Stimulated activated CD4-positive, alpha-beta T cell treated with anti-CD3 and anti-CD28 coated beads, Interleukin-4, amount 100 ng/mL, for 24 hours (primary cell): Measurements from ENCODE around the gene NAV2.

Experiments used
- DNase-seq: peaks from one replicate; pipeline ENCODE4 v3.0.0-alpha.2; 2020

Gene NAV2

DNA sequence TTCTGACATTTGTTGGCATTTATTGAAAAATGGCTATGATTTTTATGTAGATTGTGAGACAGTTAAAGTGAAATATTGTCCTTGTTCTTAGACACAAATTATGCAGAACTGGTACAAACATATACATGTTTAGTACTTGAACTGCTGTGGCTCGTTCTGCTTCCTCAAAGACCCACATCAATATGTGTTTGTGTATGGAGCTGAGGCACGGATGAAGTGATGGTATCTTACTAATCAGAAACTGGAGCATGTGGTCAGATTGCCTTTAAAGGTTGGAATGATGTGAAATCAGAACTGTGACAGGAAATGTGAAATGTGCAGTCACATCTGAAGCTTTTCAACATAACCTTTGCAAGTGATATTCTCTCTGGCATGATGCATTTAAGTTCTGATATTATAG lies 130.4 kb downstream of the NAV2 start:
- no peak for DNase-seq

DNA sequence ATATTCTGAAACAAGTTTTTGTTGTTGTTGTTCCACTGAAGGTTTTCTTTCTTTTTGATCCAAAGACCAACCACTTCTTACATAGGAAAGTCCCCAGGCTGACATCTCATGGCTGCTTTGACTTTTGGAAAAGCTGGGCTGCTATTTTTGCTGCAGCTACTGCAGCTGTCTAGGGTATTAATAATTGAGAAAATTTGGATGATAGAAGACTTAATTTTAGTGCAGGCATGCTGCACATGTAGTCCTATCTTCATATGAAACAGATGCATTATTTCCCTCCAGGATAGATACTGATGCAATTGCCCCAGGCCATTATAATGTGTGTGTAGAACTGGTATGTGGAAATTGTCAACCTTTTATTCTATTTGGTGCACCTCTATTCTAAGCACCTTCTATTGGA lies 131.4 kb downstream of the NAV2 start:
- no peak for DNase-seq

GRCh38 chr11:19844806-19845205 lies 132.2 kb downstream of the NAV2 start:
- DNase-seq = no peak

GRCh38 chr11:19845626-19846025 lies 133.0 kb downstream of the NAV2 start:
- no peak for DNase-seq

GRCh38 chr11:19846654-19847305 lies 134.1 kb downstream of the NAV2 start:
- no peak for DNase-seq

- no peak for DNase-seq
These were observed 135.6 kb downstream of the NAV2 start for GRCh38 chr11:19848219-19848618.

- DNase-seq = no peak
These were observed 136.6 kb downstream of the NAV2 start for GRCh38 chr11:19849107-19849789.

GRCh38 chr11:19849947-19850593 lies 137.4 kb downstream of the NAV2 start:
- no peak for DNase-seq

GRCh38 chr11:19852288-19852687 lies 139.7 kb downstream of the NAV2 start:
- DNase-seq = no peak

DNA sequence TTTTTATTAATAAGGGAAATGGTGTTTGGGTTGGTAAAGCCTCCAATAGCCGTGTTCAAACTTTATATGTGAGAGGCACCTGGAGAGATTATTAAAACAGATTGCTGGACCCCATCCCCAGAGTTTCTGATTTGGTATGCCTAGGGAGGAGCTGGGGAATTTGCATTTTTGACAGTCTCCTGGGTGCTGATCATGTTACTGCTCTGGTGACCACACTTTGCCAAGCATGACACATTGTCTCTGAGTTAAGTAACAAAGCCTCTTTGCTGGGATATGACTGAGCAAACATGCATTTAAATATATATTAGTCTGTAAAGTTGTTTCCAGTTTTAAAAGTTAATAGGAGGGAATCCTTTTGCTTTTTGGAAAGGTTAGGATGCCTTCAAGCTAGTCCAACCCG lies 140.4 kb downstream of the NAV2 start:
- no peak for DNase-seq

DNA sequence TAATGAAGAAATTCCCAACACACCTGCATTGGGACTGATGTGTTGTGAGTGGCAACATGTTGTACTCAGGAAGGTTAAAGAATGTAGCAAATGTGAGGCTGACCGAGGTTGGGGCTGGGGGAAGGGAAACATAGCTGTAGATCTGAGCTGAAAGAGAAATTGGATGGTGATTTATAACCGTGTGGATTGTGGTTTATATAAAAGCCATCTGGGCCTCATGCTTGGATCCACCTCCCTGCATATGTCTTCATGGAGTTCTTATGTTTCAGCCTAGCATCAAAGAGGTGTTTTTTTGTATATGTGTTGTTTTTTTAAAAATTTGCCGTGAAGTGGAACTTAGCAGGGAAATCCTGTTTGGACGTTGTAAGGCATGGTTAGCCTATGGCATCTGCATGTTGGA lies 141.3 kb downstream of the NAV2 start:
- no peak for DNase-seq

GRCh38 chr11:19861171-19861570 lies 148.5 kb downstream of the NAV2 start:
- no peak for DNase-seq

- no peak for DNase-seq
These were observed 149.5 kb downstream of the NAV2 start for GRCh38 chr11:19862091-19862490.

- DNase-seq = no peak
These were observed 151.8 kb downstream of the NAV2 start for GRCh38 chr11:19864141-19865140.

DNA sequence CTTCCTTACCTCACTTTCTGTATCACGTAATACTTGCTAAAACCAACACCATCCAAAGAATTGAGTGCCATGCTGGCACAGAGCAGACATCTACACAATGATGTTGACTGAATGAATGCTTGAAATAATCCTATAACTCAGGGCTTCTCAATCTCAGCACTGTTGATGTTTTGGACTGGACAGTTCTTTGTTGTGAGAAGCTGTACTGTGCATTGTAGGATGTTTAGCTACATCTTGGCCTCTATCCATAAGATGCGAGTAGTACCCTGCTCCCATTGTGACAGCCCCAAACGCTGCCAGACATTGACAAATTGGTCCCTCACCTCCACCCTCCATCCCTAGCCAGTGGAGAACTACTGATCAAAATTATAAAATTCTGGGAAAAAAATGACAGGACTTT lies 153.4 kb downstream of the NAV2 start:
- DNase-seq = no peak

GRCh38 chr11:19866521-19866920 lies 153.9 kb downstream of the NAV2 start:
- DNase-seq = no peak

GRCh38 chr11:19867064-19867463 lies 154.4 kb downstream of the NAV2 start:
- DNase-seq = no peak

DNA sequence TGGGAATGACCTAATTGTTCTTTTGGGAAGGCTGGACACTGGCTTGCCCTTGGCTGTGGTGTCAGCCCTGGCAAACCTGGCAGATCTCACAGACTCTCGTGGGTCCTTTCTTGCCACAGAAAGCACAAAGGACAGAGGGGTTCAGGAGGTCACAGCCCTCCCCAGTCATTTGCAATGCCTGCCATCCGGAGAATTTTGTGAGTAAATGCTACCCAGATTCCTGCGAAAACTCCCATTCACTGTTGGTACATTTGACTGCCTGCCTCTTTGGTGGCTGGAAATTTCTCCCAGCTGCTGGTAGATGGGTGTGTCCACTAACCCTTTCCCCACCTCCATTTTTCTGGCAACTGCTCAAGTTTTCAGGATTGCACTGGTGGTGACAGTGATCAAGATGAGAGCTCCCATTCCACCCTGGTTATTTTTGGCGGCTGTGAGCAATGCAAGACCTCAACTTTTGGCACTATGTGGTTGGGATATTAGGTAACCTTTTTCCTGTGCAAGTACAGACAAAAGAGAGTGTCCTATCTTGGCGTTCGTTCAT lies 155.7 kb downstream of the NAV2 start:
- DNase-seq = no peak

GRCh38 chr11:19868871-19869270 lies 156.2 kb downstream of the NAV2 start:
- no peak for DNase-seq

- no peak for DNase-seq
These were observed 156.8 kb downstream of the NAV2 start for GRCh38 chr11:19869466-19869865.

DNA sequence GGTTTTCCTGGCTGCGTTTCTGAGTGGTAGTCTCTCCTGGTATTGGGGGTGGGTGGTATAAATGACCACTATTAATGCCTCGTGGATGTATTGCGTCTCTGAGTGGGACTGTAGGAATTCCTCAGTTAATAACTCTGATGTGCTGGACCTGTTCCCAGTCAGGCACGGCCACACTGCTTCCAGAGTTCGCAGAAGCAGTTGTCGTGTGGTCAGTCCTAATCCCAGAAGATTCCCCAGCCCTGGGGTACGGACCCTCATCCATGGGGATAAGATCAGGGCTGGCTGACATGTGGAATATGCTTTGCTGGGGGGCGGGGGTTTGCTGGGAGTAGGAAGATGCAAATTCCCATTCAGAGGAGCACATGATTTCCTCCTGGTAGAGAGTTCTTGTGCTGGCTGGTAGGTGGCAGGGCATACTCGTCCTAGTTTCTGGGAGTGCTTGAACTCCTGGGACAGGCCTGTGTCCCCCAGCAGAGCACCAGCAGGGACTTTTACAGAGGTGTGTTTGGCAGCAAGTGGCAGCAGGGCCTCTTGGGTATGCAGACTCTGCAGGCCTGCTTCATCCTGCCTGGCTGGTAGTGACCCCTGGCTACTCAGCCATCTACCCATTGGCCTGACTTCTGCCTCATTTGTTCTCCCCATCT lies 157.4 kb downstream of the NAV2 start:
- DNase-seq = no peak

DNA sequence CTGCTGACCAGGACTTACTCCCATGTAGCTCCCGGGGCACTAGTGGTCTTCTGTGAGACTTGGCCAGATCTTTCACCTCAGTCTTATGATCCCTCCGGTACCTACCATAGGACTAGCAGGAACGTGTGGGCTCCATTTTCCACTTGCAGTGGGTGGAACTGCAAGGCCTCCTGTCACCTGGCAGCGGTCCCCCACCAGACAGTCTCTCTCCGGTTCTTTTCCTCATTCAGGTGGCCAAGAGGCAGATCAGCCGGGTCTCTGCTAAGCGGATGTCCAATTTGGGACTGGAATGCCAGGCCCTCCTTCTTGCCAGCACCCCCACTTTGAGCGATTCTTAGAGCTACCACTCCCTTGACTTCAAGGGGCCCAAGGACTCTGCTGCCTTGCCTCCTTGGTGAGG lies 158.9 kb downstream of the NAV2 start:
- no peak for DNase-seq
